Prostate gland (tissue), 2 donors: ENCODE measurements around the gene NLGN2. TPM values are rescaled to one million over a fixed set of nuclear protein-coding genes. Genes with fewer than 3 reads are reported as not detected.

Source experiments
- DNase-seq: peaks from one replicate; pipeline ENCODE4 v3.0.0-alpha.2; 2019; ENCODE audit warnings: low spot score
- H3K27ac ChIP-seq, 2 donors: fragments of 200-600 bp; sonication (generic); 2 replicates each; pipeline ENCODE4 v1.5.1; 2017 to 2019
- H3K27me3 ChIP-seq: fragments of 200-600 bp; sonication (generic); replicated peaks from 2 replicates; pipeline ENCODE4 v1.5.1; 2019; ENCODE audit not compliant: insufficient read depth
- H3K36me3 ChIP-seq, 2 donors: fragments of 200-600 bp; sonication (generic); 1 replicate in 1 of 2; 2 replicates in 1 of 2; pipeline versions ENCODE4 v1.5.1 to v1.8.1; 2017 to 2019
- H3K4me1 ChIP-seq: fragments of 200-600 bp; sonication (generic); replicated peaks from 2 replicates; pipeline ENCODE4 v1.5.1; 2019
- H3K4me3 ChIP-seq, 2 donors: fragments of 200-600 bp; sonication (generic); 2 replicates each; pipeline ENCODE4 v1.5.1; 2017 to 2019
- H3K9me3 ChIP-seq: fragments of 200-600 bp; sonication (generic); 2 replicates; pipeline ENCODE4 v1.5.1; 2017
- CTCF ChIP-seq, 4 experiments: fragments of 200-600 bp in 2 of 4; fragments of 450-650 bp in 2 of 4; sonication (generic) in 2 of 4; IDR thresholded peaks; 1 replicate in 3 of 4; 2 replicates in 1 of 4; pipeline ENCODE4 v1.5.1; 2016 to 2019; ENCODE audit warnings: antibody characterized with exemption in 4 of 4, mild to moderate bottlenecking in 2 of 4, moderate library complexity in 2 of 4
- POLR2A ChIP-seq: fragments of 450-650 bp; IDR thresholded peaks from one replicate; pipeline ENCODE4 v1.6.1; 2016; ENCODE audit warnings: antibody characterized with exemption, mild to moderate bottlenecking
- POLR2AphosphoS5 ChIP-seq: sonication (generic); formaldehyde crosslinking; IDR thresholded peaks from one replicate; pipeline ENCODE4 v1.6.1; 2017; ENCODE audit warnings: antibody characterized with exemption
- WGBS: methylation state at CpG from one replicate; pipeline ENCODE4 v1.1.5; 2018; 5-methylcytosine and 5-hydroxymethylcytosine counted together
- intact Hi-C: fragments of 100-400 bp; cut with DNase I; formaldehyde crosslinking; loops from one replicate; pipeline ENCODE4 v1.14.2; 2022
- total RNA-seq, 2 donors: library from RNA; depleted of rRNA; stranded (reverse); fragments of >200 nt; gene quantifications; one replicate each; pipeline ENCODE4 v1.1.0, GENCODE V29; 2016

The NLGN2 gene
- total RNA-seq, 2 donors from 2014 or later, result 8.6 to 16.2 TPM

GRCh38 chr17:7383742-7384488 lies 23.7 kb upstream of the NLGN2 start:
- H3K9me3 ChIP-seq, result no peaks in the 10 kb centered on the region
- DNase-seq, result no peak
- peaks cover 10% of the 10 kb centered on the region for H3K4me1 ChIP-seq
- H3K4me3 ChIP-seq, result peak overlapping the region; percentile 10 to 27
- 22% methylated on average over 45 of the region's 65 CpGs for WGBS
- TF ChIP-seq POLR2AphosphoS5 (no peak), POLR2A (no peak), CTCF (IDR thresholded peaks at IDR 0.05) (no peak)
- peak overlapping the region in 1 of 2 donors; percentile 27 for H3K27ac ChIP-seq
- intact Hi-C loops, result no loop called here
- H3K27me3 ChIP-seq, result no peaks in the 10 kb centered on the region
- no peaks in the 10 kb centered on the region for H3K36me3 ChIP-seq

DNA sequence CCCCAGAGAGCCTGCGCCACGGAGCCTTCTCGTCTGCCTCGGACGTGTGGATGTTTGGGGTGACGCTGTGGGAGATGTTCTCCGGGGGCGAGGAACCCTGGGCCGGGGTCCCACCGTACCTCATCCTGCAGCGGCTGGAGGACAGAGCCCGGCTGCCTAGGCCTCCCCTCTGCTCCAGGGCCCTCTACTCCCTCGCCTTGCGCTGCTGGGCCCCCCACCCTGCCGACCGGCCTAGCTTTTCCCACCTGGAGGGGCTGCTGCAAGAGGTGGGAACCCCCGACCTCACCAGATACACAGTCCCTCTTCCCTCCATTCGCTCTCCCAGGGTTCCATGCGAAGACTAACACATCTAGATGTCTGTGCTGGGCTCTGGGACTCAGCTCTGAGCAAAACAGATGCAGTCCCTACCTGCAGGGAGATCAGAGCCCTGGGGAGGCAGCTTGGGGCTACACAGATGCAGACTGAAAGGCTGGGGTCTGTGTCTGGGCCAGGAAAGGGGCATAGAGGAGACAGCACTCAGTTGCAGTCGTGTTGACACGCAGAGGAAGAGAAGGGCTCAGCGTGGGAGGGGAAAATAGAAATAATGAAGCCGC lies 23.1 kb upstream of the NLGN2 start:
- intact Hi-C loops, result no loop called here
- H3K4me3 ChIP-seq, result peak overlapping the region in 1 of 2 donors; percentile 27

DNA sequence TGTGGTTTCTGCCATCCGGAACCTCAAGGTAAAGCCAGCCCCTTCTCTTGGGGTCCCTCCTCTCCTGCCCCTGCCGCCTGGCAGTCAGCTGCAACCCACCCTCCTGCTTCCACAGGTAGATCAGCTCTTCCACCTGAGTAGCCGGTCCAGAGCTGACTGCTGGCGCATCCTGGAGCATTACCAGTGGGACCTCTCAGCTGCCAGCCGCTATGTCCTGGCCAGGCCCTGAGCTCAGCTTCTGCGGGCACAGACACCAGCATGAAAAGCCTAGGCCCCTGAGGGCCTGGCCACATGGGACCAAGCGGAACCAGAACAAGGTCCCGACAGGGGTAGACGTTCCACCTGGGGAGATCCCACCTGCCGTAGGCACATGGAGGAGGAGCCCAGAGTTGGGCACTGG lies 18.8 kb upstream of the NLGN2 start:
- WGBS, result 89% methylated on average over 10 of the region's 10 CpGs
- Histone ChIP-seq H3K27me3 (no peaks in the 10 kb centered on the region), H3K36me3 (peaks cover 0 to 10% of the 10 kb centered on the region in 2 donors)

More for the DNA sequence above, 23.1 kb upstream of the NLGN2 start:
- Histone ChIP-seq H3K9me3 (no peaks in the 10 kb centered on the region), H3K4me1 (peaks cover 10% of the 10 kb centered on the region), H3K27ac (peak overlapping the region in 1 of 2 donors; percentile 27), H3K36me3 (peaks cover 0 to 1% of the 10 kb centered on the region in 2 donors), H3K27me3 (no peaks in the 10 kb centered on the region)
- WGBS, result 54% methylated on average over 23 of the region's 23 CpGs
- TF ChIP-seq POLR2AphosphoS5, result no peak
- TF ChIP-seq CTCF (IDR thresholded peaks at IDR 0.05), result no peak
- no peak for TF ChIP-seq POLR2A
- no peak for DNase-seq

DNA sequence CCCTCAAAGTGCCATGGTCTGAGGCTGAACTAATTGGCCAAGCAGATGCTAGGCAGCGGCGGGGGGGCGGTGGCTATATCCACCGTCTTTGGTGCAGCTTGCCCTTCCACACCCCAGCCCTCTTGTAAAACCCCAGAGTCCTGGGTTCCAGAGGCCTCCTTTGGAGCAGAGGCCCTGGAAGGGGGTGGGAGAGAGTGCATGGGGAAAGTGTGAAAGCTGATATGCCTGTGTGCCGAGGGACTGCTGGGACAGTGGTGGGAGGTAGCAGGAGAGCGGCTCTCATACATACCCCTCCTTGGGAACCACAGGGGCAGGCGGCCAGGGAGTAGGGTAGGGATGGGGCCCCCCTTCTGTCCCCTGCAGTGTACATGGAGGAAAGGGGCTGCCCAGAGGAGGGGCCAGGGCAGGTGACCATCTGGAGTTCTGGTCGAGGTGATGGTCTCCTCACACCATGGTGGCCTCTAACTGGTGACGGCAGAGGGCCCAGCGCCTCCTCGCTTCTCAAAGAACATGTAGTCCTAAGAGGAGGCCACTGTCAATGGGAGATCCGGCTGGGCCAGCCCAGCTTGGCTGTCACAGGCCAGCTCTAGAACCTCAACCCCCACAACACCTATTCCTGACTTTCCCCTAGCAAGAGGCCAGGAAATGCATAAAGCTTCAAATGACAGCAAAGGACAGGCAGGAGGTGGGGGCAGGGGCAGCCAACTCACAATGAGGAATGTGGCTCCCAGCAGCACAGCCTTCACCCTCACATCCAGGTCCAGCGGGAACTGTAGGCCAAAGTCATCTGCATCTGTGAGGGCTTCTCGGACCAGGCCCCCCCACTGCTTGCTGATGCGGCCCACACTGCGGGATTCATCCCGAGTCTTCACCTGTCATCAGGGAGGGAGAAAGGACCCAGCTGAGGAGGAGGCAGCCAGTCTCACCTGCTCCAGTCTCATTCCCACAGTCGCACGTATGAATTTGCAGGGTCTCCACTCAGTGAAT lies 17.4 kb upstream of the NLGN2 start:
- 80% methylated on average over 19 of the region's 19 CpGs for WGBS
- Histone ChIP-seq H3K27ac (no peak overlapping the region), H3K36me3 (peaks cover 0 to 10% of the 10 kb centered on the region in 2 donors), H3K4me3 (no peak overlapping the region), H3K9me3 (no peaks in the 10 kb centered on the region), H3K27me3 (no peaks in the 10 kb centered on the region), H3K4me1 (no peaks in the 10 kb centered on the region)
- TF ChIP-seq POLR2AphosphoS5, result no peak
- no peak for TF ChIP-seq CTCF (IDR thresholded peaks at IDR 0.05)
- no peak for TF ChIP-seq POLR2A
- DNase-seq, result no peak
- intact Hi-C loops, result loop anchor here (5.0 kb wide), 1 partner anchor 38 kb away; the partner anchor contains the start of gene KCTD11

More for the DNA sequence above, 18.8 kb upstream of the NLGN2 start:
- intact Hi-C loops, result no loop called here
- no peak overlapping the region for H3K27ac ChIP-seq
- H3K4me1 ChIP-seq, result peaks cover 1% of the 10 kb centered on the region
- no peak overlapping the region for H3K4me3 ChIP-seq
- H3K9me3 ChIP-seq, result no peaks in the 10 kb centered on the region
- TF ChIP-seq POLR2AphosphoS5 (no peak), POLR2A (no peak), CTCF (IDR thresholded peaks at IDR 0.05) (no peak)
- no peak for DNase-seq
